ENCODE measurements around the gene SORBS2. TPM values are rescaled to one million over a fixed set of nuclear protein-coding genes. Genes with fewer than 3 reads are reported as not detected.

The SORBS2 gene
- polyA plus RNA-seq, 1 donor = 25.3 TPM

DNA sequence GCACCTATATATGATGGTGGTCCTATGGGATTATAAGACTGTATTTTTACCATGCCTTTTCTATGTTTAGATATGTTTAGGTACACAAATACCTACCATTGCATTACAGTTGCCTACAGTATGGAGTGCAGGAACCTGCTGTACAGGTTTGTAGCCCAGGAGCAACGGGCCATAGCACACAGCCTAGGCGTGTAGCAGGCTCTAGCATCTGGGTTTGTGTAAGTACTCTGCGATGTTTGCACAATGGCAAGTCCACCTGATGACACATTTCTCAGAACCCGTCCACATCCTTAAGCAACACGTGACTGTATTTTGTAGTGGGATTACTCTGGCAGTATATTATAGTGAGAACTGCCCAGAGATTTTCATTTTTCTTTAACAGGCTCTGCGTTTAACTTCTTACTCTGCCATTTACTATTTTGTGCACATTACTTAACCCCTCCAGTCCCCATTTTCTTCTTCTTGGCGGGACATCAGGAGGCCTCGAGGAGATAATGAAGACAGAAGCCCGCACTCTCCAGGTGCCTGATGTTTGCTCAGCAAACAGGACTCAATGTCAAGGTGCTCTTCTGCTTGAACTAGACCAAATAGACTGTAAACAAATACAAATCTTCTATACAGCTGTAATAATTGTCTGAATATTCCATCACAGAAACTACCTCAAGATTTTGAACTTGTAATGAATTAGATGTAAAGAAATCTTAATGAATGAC lies 174.7 kb downstream of the SORBS2 start:
- DNase-seq = no peak

DNA sequence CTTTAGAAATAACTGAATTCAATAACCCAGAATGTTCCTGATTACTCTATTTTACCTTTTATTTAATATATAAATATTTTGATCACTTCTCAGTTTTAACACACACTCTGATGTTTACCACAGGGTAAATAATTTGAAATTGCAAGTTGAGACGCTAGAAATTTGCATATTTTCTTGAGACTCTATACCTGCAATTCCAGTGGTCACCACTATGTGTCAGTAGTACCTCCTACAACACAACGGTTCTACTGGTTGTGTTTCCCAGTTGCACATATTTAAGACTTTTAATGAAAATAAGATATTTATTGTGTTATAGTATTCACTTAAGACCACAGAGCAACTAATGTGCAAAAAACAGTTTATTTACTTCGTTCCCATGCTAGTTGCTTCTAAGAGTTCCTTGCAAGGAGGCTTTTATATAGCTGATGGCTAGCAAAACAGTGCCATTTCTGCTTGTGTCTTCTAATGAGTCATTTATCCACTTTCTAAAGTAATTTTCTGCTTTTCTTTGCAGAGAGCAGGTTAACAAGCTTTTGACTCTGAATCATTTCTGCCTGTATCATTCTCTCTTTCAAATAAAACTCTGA lies 177.8 kb downstream of the SORBS2 start:
- no peak for DNase-seq

DNA sequence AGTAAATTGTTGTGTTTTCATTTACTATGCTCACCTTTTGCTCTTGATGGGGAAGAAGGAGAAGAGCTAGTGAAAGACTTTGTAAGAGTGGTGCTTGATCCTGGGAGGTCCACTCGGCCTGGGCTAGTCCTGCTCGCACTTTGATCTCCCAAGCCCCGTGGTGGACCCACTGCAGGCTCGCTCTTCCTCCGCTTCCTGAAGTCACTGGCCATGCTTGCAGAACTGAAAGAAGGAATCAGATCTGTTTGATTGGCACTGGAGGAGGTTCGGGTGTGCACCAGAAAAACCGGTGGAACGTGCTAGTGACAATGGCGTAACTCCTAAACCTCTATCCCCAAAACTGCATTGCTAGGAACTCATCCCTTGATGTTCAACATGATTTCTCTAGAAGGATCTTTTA lies 185.2 kb downstream of the SORBS2 start:
- no peak for DNase-seq

DNA sequence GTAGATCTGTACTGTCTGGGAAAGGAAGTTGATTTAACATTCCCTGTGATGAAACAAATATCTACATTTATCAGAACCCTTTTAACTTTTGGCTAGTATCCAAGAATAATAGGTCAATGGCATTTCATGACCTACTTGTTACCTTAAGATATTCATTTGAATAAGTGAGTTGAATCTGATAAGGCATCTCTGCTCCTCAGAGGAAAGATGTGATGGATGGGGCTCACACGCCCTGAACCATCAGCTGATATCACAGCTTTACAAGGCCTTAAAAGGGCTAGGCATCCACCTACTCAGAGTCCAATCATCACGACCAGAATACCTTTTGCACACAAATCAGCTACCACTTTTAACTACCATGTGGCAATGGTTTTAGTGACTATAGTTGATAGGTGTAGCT lies 186.5 kb downstream of the SORBS2 start:
- no peak for DNase-seq

DNA sequence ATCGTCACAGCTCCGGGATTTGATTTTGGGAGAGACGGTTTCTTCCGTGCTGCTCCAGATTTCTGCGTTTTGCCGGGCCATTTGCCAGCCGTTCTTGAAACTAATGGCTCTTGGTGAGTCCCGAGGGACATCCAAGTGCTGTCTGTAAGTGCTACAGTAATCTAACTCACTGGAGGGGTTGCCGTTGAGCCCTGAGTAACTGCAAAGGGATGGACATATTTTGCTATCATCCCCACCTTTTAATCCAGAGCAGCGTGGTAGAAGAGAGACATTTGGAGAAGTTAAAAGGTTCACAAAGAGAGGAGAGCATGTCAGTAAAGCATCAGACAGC lies 187.8 kb downstream of the SORBS2 start:
- DNase-seq = no peak

DNA sequence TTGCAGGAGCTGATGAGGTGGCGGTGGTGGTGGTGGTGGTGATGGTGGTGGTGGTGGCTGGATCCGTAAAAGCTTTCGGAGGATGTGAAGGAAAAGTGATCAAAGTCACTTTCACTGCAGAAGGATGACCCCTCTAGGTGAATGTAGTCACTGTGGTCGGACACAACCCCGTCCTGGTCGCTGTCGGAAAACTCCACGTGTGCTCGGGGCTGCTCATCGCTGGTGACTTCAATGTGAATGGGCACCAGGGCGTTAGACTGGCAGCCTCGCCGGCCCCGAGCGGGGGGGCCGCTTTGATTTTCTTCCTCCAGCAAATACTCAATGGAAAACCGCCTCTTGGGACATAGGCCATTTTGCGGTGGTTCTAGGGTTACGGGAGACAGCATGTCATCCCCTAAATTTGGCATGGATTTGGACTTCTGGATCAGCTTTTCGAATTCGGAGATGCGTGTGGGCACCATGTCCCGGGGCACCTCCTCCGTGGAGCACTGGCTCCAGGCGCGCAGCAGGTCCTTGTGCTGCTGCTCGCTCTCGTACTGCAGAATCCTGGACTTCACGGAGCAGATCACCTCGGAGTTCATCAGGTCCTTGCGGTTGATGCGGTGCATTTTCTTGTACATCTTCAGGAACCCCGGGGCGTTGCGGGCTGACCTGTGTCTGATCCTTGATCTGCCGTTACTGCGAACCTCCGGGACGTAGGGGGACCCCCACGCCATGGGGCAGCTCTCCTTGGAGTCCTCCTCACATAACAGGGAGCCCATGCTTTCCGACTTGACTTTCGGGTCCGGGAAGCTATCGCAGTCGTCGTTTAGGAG lies 188.3 kb downstream of the SORBS2 start:
- no peak for DNase-seq

DNA sequence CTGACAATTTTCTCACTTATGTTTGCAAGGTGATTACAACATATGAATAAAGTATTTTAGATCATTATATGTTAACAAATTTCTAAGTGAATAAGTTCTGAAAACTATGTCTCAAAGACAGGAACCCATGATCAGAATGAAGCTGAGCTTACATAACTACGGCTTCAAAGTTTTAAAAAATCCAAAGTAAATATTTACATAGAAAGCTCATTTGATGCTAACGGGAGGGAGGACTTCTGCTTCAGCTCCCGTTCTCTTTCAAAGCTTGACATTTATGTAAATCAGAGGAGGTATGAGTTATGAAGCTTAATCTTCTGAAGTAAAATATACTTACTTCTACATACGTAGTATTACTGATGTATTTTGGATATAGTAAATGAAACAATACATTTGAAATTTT lies 203.8 kb downstream of the SORBS2 start:
- DNase-seq = no peak

DNA sequence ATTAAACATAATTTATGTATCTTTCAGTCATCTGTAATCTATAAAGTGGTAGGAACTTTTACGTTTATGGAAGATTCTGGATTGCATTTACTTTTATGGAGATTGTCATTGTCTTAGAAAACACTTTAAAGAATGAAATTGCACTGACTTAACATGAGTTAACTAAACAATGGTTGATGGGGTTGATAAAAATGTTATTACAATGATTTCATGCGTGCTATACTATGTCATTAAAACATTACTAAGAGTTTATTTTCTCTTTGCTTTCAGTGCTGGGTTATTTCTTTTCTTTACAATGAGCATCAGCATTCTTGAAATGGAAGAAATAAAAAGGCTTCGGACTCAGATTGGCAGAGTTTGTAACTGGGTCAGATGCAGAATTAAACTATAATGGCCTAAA lies 209.6 kb downstream of the SORBS2 start:
- DNase-seq = no peak

DNA sequence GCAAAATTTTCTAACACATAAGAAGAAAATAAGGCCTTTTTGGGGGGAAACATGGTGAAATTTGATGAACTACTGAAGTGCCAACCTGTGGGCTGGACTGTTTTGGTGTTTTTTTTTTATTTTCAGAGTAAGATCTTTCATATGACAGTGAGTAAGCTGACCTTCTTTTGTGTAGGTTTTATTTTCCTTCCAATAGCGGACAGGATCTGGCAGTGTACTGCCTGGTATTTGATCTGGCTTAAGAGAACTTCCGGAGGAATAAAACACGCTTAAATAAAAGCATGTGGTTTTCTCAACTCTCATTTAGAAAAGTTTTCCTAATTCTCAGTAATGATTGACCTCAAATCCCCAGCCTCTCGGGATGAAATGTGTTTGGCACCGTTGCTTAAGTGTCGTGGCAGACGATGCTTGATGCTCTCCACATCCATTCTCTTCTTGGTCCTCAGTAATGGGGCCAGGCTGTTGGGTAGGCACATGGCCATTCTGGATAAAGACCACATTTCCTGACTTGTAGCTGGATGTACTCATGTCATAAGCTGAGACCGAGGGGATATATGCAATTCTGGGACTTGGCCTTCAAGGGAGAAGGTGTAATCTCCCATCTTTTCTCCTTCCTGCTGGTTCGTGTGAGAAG lies 211.1 kb downstream of the SORBS2 start:
- DNase-seq = no peak

DNA sequence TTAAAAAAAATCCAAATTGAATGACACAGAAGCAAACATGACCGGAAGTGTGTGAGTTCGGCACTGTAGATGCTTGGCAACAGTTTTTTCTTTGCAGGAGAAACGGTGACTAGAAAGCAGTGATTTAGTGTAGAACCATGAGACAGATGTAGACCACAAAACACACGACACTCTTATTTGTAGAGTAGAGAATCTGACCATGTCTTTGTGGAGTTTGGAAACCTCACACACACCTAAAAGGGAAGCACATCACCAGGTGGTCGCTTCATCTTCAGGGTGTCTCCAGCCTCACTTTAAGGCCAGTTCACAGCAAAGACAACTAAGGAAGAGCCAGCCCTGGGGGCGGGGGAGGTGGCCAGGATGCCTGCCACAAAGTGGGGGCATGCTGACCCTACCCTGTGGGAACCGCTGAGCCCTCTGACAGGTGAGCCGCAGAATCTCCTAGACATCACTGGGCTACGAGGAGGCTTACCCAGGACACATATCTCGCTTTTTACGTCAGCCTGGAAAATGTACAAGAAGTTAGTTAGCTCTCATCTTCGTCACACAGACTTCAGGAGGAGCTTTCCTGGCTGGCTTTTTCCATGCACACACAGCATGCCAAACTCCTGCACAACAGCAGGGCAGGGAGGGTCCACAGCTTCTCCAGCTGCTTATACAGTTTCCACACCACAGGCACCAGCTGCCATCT lies 212.3 kb downstream of the SORBS2 start:
- DNase-seq = no peak

DNA sequence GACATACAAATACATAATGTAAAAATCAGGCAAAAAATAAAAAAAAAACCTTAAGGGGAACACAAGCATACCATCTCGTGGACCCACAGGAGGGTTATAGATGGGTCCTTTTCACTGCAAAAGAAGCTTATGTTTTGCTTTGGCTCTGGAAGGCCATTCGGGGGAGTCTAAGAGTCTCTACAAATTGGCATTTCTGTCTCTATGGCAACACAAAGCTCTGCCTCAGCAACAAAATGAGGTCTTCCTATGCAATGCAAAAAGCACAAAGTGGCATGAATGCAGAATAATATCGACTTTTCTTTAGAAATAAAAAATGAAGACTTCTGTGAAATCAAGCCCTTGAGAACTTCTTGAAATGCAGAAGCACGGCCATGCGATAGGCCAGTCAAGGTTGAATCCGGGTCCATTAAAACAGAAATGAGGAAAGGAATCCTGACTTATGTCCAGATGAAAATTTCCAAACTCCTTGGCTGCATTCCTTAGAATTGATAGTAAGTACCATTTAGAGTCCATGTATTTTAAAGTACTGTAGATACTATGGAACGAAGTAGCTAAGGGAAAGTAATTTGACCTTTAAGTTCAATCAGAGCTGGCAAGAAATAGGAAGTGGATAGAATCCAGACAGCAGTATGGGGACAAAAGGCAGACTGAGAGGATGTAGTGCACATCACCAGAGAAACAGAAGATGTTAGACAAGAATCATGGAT lies 213.0 kb downstream of the SORBS2 start:
- DNase-seq = no peak

DNA sequence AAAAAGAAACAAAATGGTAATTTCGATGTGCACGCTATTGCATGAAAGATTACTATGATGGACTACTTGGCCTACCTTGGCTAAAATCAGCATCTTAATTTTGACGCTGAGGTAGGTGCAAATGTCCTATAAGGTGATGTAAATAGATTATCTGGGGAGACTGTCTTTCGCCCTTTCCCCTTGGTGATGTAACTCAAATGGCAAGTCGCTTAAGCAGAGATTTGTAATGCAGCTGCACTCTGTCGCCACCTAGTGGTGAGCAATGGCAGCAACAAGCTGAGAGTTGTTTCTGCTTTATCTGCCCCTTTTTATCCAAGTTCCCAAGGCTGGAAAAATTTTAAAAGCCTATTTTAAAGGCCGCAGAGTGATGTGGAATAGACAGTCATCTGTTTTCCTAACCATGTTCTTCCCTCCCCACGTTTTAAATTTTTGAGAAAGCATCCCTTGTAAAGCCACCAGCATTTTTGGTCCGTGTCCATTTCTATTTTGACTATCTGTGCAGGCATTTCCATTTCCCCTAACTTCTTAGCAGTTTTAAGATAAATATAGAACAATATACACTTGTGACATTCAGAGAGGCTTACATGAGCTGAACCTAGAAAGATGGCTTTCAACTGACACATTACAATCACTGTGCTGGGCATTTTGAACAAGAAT lies 214.3 kb downstream of the SORBS2 start:
- peak; percentile 79 for DNase-seq

DNA sequence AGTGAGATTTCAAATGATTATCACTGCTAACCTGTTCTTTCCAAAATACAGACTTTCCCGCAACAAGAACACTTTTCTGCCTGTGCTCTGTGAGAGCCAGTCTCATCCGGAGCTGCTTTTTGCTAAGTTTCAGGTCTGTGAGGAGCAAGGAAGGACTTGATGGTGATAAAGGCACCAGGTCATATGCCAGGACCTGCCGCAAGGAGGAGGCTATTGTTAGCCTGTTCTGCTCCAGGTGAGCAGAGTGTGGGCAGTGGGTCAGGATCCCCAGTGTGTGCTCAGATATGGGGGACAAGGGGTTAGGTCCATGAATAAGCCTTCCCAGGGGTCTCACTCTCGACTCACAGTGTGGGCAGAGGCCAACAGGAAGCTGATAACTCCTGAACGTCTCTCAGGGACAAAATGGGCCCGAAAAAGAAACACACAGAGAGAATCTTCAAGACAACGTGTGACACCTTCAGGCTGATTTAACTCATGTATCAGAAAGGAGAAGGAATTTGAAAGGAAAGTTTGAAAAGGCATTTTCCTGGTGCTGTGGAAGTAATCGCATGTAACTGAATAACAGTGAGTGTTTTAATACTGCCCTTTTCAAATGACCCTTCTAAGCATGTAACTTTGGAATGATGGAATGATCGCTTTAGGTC lies 219.0 kb downstream of the SORBS2 start:
- no peak for DNase-seq

DNA sequence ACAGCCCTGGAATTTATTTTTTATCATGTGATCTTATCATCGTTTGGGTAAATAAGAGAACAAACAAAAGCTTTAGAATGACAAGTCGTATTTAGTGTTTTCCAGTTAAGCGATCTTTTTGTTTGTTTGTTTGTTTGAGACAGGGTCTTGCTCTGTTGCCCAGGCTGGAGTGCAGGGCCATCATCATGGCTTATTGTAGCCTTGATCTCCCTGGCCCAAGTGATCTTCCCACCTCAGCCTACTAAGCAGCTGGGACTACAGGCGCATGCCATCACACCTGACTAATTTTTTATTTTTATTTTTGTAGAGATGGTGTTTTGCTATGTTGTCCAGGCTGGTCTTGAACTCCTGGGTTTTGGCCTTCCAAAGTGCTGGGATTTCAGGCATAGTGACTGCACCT lies 219.6 kb downstream of the SORBS2 start:
- no peak for DNase-seq

DNA sequence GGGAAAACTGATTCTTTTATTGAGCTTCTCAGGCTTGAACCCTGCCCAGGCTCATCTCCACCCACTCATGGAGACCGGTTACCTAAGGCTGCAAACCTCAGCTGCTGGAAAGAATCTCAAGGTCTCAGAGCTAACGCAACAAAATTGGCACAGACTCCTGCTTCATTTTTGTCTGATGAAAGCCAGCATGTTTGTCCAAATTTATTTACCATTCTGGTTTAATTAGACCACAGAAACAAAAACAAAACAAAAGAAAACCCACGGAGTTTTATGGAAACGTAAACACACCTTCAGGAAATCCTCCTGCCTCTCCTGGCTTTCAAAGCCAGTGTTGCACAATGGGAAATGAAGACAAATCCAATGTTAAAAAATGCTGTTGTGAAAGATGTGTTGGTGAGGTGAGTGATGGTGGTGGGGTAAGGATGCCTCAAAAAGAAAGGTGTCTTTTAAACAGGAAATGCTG lies 220.3 kb downstream of the SORBS2 start:
- no peak for DNase-seq

DNA sequence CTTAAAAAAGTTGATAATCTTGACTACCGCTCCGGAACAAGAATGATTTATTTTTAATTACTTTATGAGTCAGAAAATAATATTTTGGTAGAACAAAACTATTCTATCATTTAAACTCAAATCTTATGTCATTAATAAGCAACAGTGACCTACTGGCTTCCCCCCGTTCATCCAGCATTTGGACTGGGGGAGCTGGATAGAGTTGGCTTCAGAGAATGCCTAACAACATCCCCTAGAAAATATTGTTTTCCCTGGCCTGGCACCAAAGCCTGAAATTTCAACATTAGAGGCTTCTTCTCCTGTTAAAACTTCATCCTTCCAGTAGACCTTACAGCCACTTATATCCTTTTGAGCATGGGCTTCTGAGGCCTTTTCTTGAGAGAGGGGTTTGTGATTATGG lies 221.0 kb downstream of the SORBS2 start:
- DNase-seq = no peak

DNA sequence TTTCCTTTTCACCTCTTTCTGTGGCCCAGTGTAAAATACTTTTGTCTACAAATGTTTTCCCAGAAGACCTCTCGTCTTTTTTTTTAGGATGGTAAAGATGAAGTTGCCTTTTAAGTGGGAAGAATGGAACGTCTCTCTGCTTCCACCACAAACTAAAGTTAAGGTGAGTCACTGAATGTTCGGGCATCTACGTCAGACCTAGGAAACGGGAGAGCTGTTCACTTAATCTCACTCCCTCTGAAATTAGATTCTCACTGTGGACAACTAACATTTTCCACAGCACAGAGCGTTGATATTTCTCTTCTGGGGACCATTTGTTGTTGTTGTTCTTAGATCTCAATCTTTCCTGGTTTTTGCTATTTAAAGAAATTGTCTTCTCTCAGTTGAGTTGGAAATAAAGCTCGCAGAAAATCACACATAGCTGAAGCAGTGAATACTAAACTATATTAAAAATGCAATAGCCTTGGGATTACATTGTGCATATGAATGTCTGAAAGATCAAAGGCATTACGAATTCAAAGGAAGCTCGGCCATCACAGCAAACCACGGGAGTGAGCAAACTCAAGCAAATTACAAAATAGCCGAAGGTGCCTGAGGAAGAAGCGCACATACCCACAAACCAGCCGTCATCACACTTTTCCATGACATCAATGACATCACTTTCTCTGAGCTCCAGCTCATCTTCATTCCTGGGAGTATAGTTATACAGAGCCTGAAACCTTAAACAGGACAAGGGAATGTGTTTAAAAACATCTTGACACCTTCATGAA lies 222.7 kb downstream of the SORBS2 start:
- no peak for DNase-seq

DNA sequence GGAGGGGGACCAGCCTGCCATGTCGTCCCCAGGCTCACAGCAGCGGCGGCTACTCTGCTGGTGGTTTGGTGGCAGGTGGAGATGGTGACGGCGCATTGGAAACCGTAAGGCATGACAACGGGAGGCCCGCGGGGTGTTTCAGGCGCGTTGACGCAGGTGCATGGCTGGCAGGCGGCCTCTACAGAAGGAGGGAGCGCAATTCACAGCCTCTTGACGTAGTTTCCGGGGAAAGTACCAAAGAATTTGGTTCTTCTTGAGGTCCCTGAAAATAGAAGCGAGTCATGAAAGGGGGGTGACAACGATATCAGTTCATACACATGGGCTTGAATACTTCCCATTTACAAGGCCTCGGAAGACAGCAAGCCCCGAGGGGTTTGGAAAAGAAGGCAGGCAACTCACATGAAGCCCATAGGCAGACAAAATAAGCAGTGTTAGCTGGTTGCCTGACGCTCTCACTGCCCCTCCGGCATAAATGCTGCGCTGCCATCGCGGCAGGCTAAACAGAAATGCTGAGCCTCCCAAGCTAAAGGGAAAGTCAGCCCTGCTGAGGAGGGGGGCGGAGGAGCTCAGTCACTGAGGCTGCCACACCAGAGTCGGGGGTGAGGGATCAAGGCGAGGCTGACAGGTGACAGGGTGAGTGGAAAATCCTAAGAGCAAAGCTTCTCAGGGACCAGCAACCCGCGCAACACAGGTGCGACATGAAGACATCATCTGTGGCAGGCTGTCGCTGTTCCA lies 224.4 kb downstream of the SORBS2 start:
- peak; percentile 49 for DNase-seq

DNA sequence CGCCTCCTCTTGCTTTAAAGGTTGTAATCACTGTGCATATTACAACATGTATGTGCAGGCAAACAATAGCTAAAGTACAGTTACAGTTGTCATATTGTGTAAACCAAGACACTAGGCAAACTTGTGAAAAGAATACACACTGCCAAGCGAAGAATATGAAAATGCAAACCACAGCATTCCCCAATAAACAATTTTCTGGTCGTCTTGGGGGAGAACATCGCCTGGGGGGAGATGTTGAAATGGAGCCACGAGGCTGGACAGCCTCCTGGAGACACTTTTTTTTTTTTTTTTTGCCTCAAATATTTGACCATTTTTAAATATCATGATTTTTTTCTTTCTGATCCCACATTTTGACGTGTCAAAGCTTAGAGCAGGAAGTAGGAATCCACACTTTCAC lies 225.0 kb downstream of the SORBS2 start:
- no peak for DNase-seq
